GM12878 (cell line): ENCODE results near the gene DEF6. TPM values are rescaled to one million over a fixed set of nuclear protein-coding genes. Genes with fewer than 3 reads are reported as not detected.

Experiments
- ATAC-seq: fragments of 200-7000 bp; cut with Tn5 transposase; 3 replicates; pipeline ENCODE4 v1.9.1; 2020; ENCODE audit warnings: mild to moderate bottlenecking, moderate library complexity
- BruUV-seq: library from RNA; stranded (reverse); fragments of 400-500 nt; replicated peaks from 2 replicates; lab custom pipeline; 2021; lab: Mats Ljungman, UMichigan
- CTCF ChIA-PET: fragments of 300-600 bp; sonication (Branson Sonifier 250); formaldehyde crosslinking; extraction: SDS; loops from one replicate; lab custom pipeline; 2021; ENCODE audit warnings: inconsistent platforms; lab: Yijun Ruan, JAX
- POLR2A ChIA-PET: fragments of 350-600 bp; formaldehyde crosslinking; extraction: SDS; loops from one replicate; lab custom pipeline; 2021; ENCODE audit warnings: inconsistent platforms; lab: Charles Lee
- RAD21 ChIA-PET: fragments of 300-600 bp; sonication (Branson Sonifier 250); formaldehyde crosslinking; loops from one replicate; lab custom pipeline; 2023; ENCODE audit warnings: antibody characterized with exemption; ENCODE audit not compliant: unreplicated experiment; lab: Charles Lee
- SMC1A ChIA-PET: fragments of 300-600 bp; sonication (Branson Sonifier 250); formaldehyde crosslinking; loops from one replicate; lab custom pipeline; 2023; ENCODE audit not compliant: unreplicated experiment, uncharacterized antibody; lab: Charles Lee
- DNase-seq: peaks from one replicate; pipeline ENCODE4 v3.0.0-alpha.2; 2011; ENCODE audit warnings: low read depth, low spot score
- FAIRE-seq: peaks from 3 replicates; lab custom pipeline; 2011; peaks lifted over from hg19 to GRCh38; lab: Jason Lieb, UNC
- H2AFZ ChIP-seq: 2 replicates; pipeline ENCODE4 v1.6.0; 2011; ENCODE audit warnings: low read depth, low read length, control low read depth; ENCODE audit not compliant: control insufficient read depth
- H3K27ac ChIP-seq: 2 replicates; pipeline ENCODE4 v1.5.1; 2011; ENCODE audit warnings: control low read depth; ENCODE audit not compliant: control insufficient read depth, insufficient read depth
- H3K27me3 ChIP-seq, 2 experiments: replicated peaks in 1 of 2; 2 replicates each; pipeline versions ENCODE4 v1.6.0 to v1.6.1; 2011; ENCODE audit warnings: low read length in 1 of 2; ENCODE audit not compliant: control insufficient read depth in 2 of 2, insufficient read depth in 2 of 2
- H3K36me3 ChIP-seq, 2 experiments: 2 replicates each; pipeline ENCODE4 v1.5.1; 2011; ENCODE audit warnings: low read length in 1 of 2; ENCODE audit not compliant: control insufficient read depth in 2 of 2, insufficient read depth in 2 of 2
- H3K4me1 ChIP-seq: 2 replicates; pipeline ENCODE4 v1.6.1; 2011; ENCODE audit warnings: mild to moderate bottlenecking, low read length, moderate library complexity, mixed read lengths; ENCODE audit not compliant: control insufficient read depth, insufficient read depth
- H3K4me2 ChIP-seq: 2 replicates; pipeline ENCODE4 v1.6.0; 2011; ENCODE audit warnings: control low read depth; ENCODE audit not compliant: control insufficient read depth, insufficient read depth
- H3K4me3 ChIP-seq: fragments of 200-600 bp; sonication (generic); 2 replicates; pipeline ENCODE4 v1.5.1; 2016
- H3K79me2 ChIP-seq: 2 replicates; pipeline ENCODE4 v1.6.0; 2011; ENCODE audit warnings: low read length; ENCODE audit not compliant: control insufficient read depth, insufficient read depth
- H3K9ac ChIP-seq: 2 replicates; pipeline ENCODE4 v1.8.0; 2011; ENCODE audit warnings: low read length, control low read depth, mixed read lengths; ENCODE audit not compliant: control insufficient read depth, insufficient read depth
- H3K9me3 ChIP-seq: replicated peaks from 3 replicates; pipeline ENCODE4 v1.5.1; 2011; ENCODE audit warnings: mild to moderate bottlenecking, low read length; ENCODE audit not compliant: control insufficient read depth, insufficient read depth
- H4K20me1 ChIP-seq: 2 replicates; pipeline ENCODE4 v1.6.0; 2011; ENCODE audit not compliant: control insufficient read depth, insufficient read depth
- ETV6 ChIP-seq, 2 experiments: fragments of 450-650 bp in 1 of 2; IDR thresholded peaks in 1 of 2; conservative IDR thresholded peaks in 1 of 2; 2 replicates each; pipeline ENCODE4 v1.6.1; 2014; ENCODE audit warnings: antibody characterized with exemption in 1 of 2, borderline replicate concordance in 1 of 2, low read depth in 1 of 2, mild to moderate bottlenecking in 1 of 2, moderate library complexity in 1 of 2
- GABPA ChIP-seq: IDR thresholded peaks from 2 replicates; pipeline ENCODE4 v1.6.1; 2014; ENCODE audit warnings: antibody characterized with exemption, low read depth, mild to moderate bottlenecking, inconsistent platforms
- IKZF1 ChIP-seq: fragments of 450-650 bp; conservative IDR thresholded peaks from 2 replicates; pipeline ENCODE4 v1.6.1; 2017; ENCODE audit warnings: antibody characterized with exemption, mild to moderate bottlenecking
- MTA2 ChIP-seq: fragments of 450-650 bp; IDR thresholded peaks from 2 replicates; pipeline ENCODE4 v1.6.1; 2016; ENCODE audit warnings: low read depth, mild to moderate bottlenecking, moderate library complexity
- POLR2A ChIP-seq: IDR thresholded peaks from 2 replicates; pipeline ENCODE4 v1.6.1; 2011; ENCODE audit warnings: low read depth, mild to moderate bottlenecking, low read length
- RUNX3 ChIP-seq: IDR thresholded peaks from 2 replicates; pipeline ENCODE4 v1.6.1; 2012; ENCODE audit warnings: low read length, inconsistent platforms
- SPI1 ChIP-seq: IDR thresholded peaks from 2 replicates; pipeline ENCODE4 v1.6.1; 2011; ENCODE audit warnings: low read depth, mild to moderate bottlenecking, low read length, moderate library complexity, borderline replicate concordance; ENCODE audit not compliant: insufficient read depth
- WGBS: methylation state at CpG from one replicate; pipeline ENCODE4 v1.1.6; 2016; ENCODE audit warnings: low lambda C conversion rate; ENCODE audit not compliant: insufficient replicate concordance, insufficient coverage; ENCODE audit errors: missing lambda C conversion rate; 5-methylcytosine and 5-hydroxymethylcytosine counted together
- in situ Hi-C: fragments of 300-500 bp; cut with MboI; formaldehyde crosslinking; loops from 9 replicates; pipeline ENCODE4 v1.14.3; 2018; ENCODE audit warnings: mixed read lengths
- intact Hi-C: fragments of 100-400 bp; cut with micrococcal nuclease; formaldehyde crosslinking; loops from one replicate; pipeline ENCODE4 v1.14.2; 2022; ENCODE audit not compliant: unreplicated experiment
- polyA plus RNA-seq, 11 experiments: library from polyadenylated mRNA; depleted of rRNA in 4 of 11; unstranded in 6 of 11; stranded (reverse) in 5 of 11; fragments of >200 nt; fragmentation: Nextera tagmentation in 4 of 11; fragmentation: Illumina TruSeq in 1 of 11; extraction: Ambion mirVana in 4 of 11; extraction: Trizol in 1 of 11; gene quantifications; 1 replicate in 1 of 11; 2 replicates in 10 of 11; pipeline versions ENCODE4 v1.2.1 to v1.2.3, GENCODE V29; 2011 to 2016; ENCODE audit warnings: inconsistent platforms in 2 of 11, missing spikeins in 2 of 11, low read depth in 1 of 11
- total RNA-seq, 4 experiments: library from RNA; depleted of rRNA in 3 of 4; stranded (reverse); fragments of >200 nt in 3 of 4; fragmentation: Illumina TruSeq in 1 of 4; extraction: Trizol in 1 of 4; gene quantifications; 2 replicates each; pipeline versions ENCODE4 v1.2.1 to v1.2.3, GENCODE V29; 2013 to 2021
- TF ChIP-seq, protein P1 (sequence below): fragments of 450-650 bp; IDR thresholded peaks from 2 replicates; pipeline ENCODE4 v1.6.1; 2016; ENCODE audit warnings: mild to moderate bottlenecking
- TF ChIP-seq, protein P2 (sequence below): fragments of 450-650 bp; IDR thresholded peaks from 2 replicates; pipeline ENCODE4 v1.6.1; 2016; ENCODE audit warnings: mild to moderate bottlenecking, moderate library complexity, borderline replicate concordance

Gene DEF6
- total and polyA plus RNA-seq, 10 of the 15 experiments (the other 5 are each of a cell fraction or from before 2014, with no cell fraction given): 3.3 to 69.5 (median 48.8) TPM

DNA sequence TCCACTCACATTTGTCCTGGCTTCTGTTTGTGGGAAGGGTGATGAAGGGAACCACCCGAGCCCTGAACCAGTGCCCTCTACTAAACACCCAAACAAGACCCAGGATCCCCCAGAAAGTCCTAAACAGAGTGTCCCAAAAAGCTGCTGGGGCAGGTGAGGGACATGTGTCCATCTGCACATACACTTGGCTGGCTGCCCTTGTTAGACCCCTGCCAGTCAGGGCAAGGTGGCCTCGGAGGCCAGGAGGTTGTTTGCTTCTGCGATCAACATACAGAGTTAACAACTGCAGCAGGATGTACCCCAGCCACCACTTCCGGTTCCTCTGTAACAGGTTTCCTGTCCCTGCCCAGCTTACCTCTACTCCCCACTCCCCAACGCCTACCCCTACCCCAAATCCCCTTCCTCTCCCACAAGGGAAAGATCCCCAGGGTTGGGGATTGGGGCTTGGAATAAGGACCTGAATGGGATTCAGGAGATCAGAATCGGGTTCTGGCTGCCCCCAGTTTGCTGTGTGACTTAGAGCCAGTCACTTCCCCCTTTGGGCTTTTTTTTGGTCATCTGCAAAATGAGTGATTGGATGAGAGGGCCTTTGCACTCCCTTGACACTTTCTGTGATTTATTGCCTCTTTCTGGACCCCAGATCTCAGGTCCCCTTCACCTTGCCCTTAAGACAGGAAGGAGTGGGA lies 13.9 kb downstream of the DEF6 start:
- Histone ChIP-seq H3K9ac (peak overlapping the region; percentile 18), H3K4me3 (no peak overlapping the region), H4K20me1 (no peaks in the 10 kb centered on the region), H3K4me1 (peaks cover 19% of the 10 kb centered on the region), H2AFZ (peak overlapping the region; percentile 45), H3K4me2 (peak overlapping the region; percentile 81), H3K36me3 (peaks cover 2 to 12% of the 10 kb centered on the region in 2 experiments; a peak in 3 of 4 replicates), H3K27ac (peak overlapping the region; percentile 65), H3K27me3 (no peaks in the 10 kb centered on the region), H3K9me3 (no peaks in the 10 kb centered on the region), H3K79me2 (peaks cover 3% of the 10 kb centered on the region; the same call in 1 of the 2 replicates)
- in situ Hi-C loops (no loop called here), intact Hi-C loops (no loop called here)
- DNase-seq (no peak), ATAC-seq (peak; percentile 79), FAIRE-seq (peak; percentile 91)
- TF ChIP-seq POLR2A (peak; percentile 53), MTA2 (no peak), ETV6 (conservative IDR thresholded peaks at IDR 0.05 in 1 of 2, IDR thresholded peaks at IDR 0.05 in 1 of 2; ENCODE audit: borderline replicate concordance in 1 of 2, low read depth in 1 of 2) (peak in 1 of 2 experiments; percentile 49; a peak in 2 of 4 replicates), SPI1 (peak; percentile 17; the same call in 1 of the 2 replicates), RUNX3 (peak; percentile 47; the same call in 1 of the 2 replicates), GABPA (peak; percentile 77), IKZF1 (no peak)
- TF ChIP-seq, protein P1, sequence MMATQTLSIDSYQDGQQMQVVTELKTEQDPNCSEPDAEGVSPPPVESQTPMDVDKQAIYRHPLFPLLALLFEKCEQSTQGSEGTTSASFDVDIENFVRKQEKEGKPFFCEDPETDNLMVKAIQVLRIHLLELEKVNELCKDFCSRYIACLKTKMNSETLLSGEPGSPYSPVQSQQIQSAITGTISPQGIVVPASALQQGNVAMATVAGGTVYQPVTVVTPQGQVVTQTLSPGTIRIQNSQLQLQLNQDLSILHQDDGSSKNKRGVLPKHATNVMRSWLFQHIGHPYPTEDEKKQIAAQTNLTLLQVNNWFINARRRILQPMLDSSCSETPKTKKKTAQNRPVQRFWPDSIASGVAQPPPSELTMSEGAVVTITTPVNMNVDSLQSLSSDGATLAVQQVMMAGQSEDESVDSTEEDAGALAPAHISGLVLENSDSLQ: peak; percentile 43
- TF ChIP-seq, protein P2, sequence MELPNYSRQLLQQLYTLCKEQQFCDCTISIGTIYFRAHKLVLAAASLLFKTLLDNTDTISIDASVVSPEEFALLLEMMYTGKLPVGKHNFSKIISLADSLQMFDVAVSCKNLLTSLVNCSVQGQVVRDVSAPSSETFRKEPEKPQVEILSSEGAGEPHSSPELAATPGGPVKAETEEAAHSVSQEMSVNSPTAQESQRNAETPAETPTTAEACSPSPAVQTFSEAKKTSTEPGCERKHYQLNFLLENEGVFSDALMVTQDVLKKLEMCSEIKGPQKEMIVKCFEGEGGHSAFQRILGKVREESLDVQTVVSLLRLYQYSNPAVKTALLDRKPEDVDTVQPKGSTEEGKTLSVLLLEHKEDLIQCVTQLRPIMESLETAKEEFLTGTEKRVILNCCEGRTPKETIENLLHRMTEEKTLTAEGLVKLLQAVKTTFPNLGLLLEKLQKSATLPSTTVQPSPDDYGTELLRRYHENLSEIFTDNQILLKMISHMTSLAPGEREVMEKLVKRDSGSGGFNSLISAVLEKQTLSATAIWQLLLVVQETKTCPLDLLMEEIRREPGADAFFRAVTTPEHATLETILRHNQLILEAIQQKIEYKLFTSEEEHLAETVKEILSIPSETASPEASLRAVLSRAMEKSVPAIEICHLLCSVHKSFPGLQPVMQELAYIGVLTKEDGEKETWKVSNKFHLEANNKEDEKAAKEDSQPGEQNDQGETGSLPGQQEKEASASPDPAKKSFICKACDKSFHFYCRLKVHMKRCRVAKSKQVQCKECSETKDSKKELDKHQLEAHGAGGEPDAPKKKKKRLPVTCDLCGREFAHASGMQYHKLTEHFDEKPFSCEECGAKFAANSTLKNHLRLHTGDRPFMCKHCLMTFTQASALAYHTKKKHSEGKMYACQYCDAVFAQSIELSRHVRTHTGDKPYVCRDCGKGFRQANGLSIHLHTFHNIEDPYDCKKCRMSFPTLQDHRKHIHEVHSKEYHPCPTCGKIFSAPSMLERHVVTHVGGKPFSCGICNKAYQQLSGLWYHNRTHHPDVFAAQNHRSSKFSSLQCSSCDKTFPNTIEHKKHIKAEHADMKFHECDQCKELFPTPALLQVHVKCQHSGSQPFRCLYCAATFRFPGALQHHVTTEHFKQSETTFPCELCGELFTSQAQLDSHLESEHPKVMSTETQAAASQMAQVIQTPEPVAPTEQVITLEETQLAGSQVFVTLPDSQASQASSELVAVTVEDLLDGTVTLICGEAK: peak; percentile 42; the same call in 1 of the 2 replicates
- ChIA-PET POLR2A (interaction anchor here (2.2 kb wide), 1 partner anchor 11 kb away, joined by 7 read pairs; no protein-coding TSS in a partner anchor), CTCF (interaction anchor here (1.2 to 1.7 kb wide), 3 partner anchors 9 to 16 kb away, joined by 3 to 7 read pairs (median 5); no protein-coding TSS in a partner anchor), SMC1A (interaction anchor here (0.5 to 1.3 kb wide), 2 partner anchors 16 to 197 kb away, joined by 3 to 4 read pairs; no protein-coding TSS in a partner anchor), RAD21 (interaction anchor here (0.8 to 1.7 kb wide), 2 partner anchors 9 to 16 kb away, joined by 3 to 4 read pairs; no protein-coding TSS in a partner anchor)
- WGBS: 3% methylated on average over 6 of the region's 6 CpGs
- BruUV-seq: no TSS peak
